Mucosa of stomach (tissue), 1 donor: ENCODE data around the gene OR13C9.
"Not testable (repeated sequence)": the region's sequence is repeated elsewhere in the genome, so short reads cannot be mapped to it uniquely, and the experiment has no call there.

Source experiments
- H3K27me3 ChIP-seq: one replicate; pipeline ENCODE4 v1.7.0; 2013; ENCODE audit warnings: mild to moderate bottlenecking, low read length; ENCODE audit not compliant: control insufficient read depth, insufficient read depth
- H3K36me3 ChIP-seq: one replicate; pipeline ENCODE4 v1.7.0; 2013; ENCODE audit warnings: low read length; ENCODE audit not compliant: control insufficient read depth, insufficient read depth
- H3K4me1 ChIP-seq: one replicate; pipeline ENCODE4 v1.7.0; 2013; ENCODE audit warnings: mild to moderate bottlenecking, low read length; ENCODE audit not compliant: control insufficient read depth, insufficient read depth
- H3K4me3 ChIP-seq: one replicate; pipeline ENCODE4 v1.7.0; 2013; ENCODE audit warnings: low read length
- H3K9ac ChIP-seq: one replicate; pipeline ENCODE4 v1.7.0; 2013; ENCODE audit warnings: mild to moderate bottlenecking, low read length, moderate library complexity
- H3K9me3 ChIP-seq: one replicate; pipeline ENCODE4 v1.7.0; 2013; ENCODE audit warnings: mild to moderate bottlenecking, low read length, moderate library complexity; ENCODE audit not compliant: control insufficient read depth
- donor health status: Pancreatic carcinoma.

The OR13C9 gene

GRCh38 chr9:104598749-104599148, 19.3 kb downstream of the OR13C9 start:
- H3K27me3 ChIP-seq, H3K4me1 ChIP-seq, H3K36me3 ChIP-seq, H3K4me3 ChIP-seq, H3K9ac ChIP-seq, H3K9me3 ChIP-seq: not testable (repeated sequence)

GRCh38 chr9:104589626-104590025, 28.4 kb downstream of the OR13C9 start:
- Histone ChIP-seq H3K9me3 (no peaks in the 10 kb centered on the region), H3K4me1 (no peaks in the 10 kb centered on the region), H3K4me3 (no peak overlapping the region), H3K36me3 (no peaks in the 10 kb centered on the region), H3K27me3 (no peaks in the 10 kb centered on the region), H3K9ac (no peak overlapping the region)

DNA sequence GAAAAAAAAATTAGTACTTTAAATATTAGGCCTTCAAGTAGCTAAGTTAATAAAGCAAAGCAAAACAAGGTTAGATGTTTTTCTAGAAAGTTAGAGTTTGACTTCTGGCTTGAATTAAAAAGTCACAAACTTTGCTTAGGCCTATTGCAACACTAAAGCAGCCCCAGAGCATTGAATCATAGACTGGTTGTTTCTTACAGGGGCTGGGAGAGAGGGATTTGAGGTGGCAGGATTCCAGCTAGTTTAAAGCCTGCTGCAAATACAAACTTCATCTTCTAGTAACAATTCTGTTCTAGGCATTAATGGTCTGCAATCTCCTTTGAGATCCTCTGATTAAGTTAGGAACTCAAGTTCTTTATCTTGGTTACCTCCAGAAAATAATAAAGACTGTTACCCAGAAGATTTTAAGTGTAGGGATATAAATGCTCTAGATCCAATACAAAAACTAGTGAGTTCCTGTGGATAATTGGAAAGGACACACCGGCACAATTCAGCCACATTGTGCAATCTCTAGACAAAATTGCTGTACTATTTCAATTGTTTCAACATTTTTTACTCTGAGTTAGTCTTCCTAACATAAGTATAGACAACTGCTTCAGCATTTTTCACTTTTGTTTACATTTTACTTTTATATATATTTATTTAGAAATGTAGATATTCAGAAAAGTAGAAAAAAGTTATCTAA, 31.4 kb downstream of the OR13C9 start:
- Histone ChIP-seq H3K9me3 (no peaks in the 10 kb centered on the region), H3K4me3 (no peak overlapping the region), H3K9ac (no peak overlapping the region), H3K36me3 (no peaks in the 10 kb centered on the region), H3K4me1 (no peaks in the 10 kb centered on the region), H3K27me3 (no peaks in the 10 kb centered on the region)

DNA sequence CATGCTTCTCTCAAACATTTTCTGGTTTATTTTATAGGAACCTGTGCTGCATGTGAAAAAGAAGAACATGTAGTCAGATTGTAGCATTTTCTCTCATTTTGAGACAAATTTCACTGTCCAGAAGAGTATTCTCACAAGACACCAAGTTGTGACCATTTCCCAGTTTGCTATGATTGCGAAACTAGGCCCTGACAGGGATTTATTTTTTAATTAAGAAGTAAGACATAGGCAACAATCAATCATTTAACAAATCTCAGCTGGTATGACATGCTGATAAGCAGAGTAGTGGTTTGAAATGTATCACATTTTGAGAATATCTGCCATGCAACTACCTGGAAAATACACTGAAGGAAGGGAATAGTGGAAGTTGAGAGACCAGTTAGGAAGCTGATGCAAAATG, 37.4 kb downstream of the OR13C9 start:
- H3K27me3 ChIP-seq: no peaks in the 10 kb centered on the region
- no peak overlapping the region for H3K4me3 ChIP-seq
- no peaks in the 10 kb centered on the region for H3K4me1 ChIP-seq
- H3K9ac ChIP-seq: no peak overlapping the region
- no peaks in the 10 kb centered on the region for H3K36me3 ChIP-seq
- H3K9me3 ChIP-seq: no peaks in the 10 kb centered on the region

- no peaks in the 10 kb centered on the region for H3K9me3 ChIP-seq
- no peaks in the 10 kb centered on the region for H3K36me3 ChIP-seq
- no peak overlapping the region for H3K4me3 ChIP-seq
- no peak overlapping the region for H3K9ac ChIP-seq
- H3K4me1 ChIP-seq: no peaks in the 10 kb centered on the region
- H3K27me3 ChIP-seq: no peaks in the 10 kb centered on the region
These were observed 40.7 kb downstream of the OR13C9 start for GRCh38 chr9:104577263-104577662.

GRCh38 chr9:104575456-104575855, 42.5 kb downstream of the OR13C9 start:
- H3K27me3 ChIP-seq: no peaks in the 10 kb centered on the region

GRCh38 chr9:104572612-104573011, 45.4 kb downstream of the OR13C9 start:
- Histone ChIP-seq H3K27me3 (no peaks in the 10 kb centered on the region), H3K9ac (no peak overlapping the region), H3K36me3 (no peaks in the 10 kb centered on the region), H3K9me3 (no peaks in the 10 kb centered on the region), H3K4me3 (no peak overlapping the region), H3K4me1 (no peaks in the 10 kb centered on the region)

More at GRCh38 chr9:104575456-104575855, 42.5 kb downstream of the OR13C9 start:
- H3K9ac ChIP-seq: no peak overlapping the region
- no peaks in the 10 kb centered on the region for H3K9me3 ChIP-seq
- no peaks in the 10 kb centered on the region for H3K36me3 ChIP-seq
- no peaks in the 10 kb centered on the region for H3K4me1 ChIP-seq
- no peak overlapping the region for H3K4me3 ChIP-seq

DNA sequence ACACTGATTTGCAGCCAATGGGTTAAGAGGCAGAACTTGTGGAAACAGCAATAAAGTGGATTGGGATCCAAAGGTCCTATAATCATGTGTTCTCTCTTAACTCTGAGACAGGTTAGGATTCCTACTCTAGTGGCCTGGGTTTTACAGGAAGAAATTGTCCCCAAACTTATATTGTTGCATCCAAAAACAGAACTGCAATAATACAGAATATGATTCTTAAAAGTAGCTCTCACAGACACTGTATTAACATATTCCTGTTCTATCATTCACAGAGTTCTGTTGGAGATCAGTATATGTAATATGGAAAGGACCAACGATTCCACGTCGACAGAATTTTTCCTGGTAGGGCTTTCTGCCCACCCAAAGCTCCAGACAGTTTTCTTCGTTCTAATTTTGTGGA, 49.1 kb downstream of the OR13C9 start, which contains the start of gene OR13C8:
Gene OR13C8 (plus strand): TSS at position 301 of the 400 bp plus-strand sequence. CDS start 0 bp downstream, at position 301.
- Histone ChIP-seq H3K9ac (no peak within 1 kb of the TSS), H3K4me3 (no peak within 1 kb of the TSS), H3K36me3 (no peaks in the 10 kb centered on the region), H3K4me1 (no peaks in the 10 kb centered on the region), H3K9me3 (no peaks in the 10 kb centered on the region), H3K27me3 (no peaks in the 10 kb centered on the region)
